Smooth muscle cell (in vitro differentiated cells): Measurements from ENCODE around the gene RPIA. TPM values are rescaled to one million over a fixed set of nuclear protein-coding genes. Genes with fewer than 3 reads are reported as not detected.

Experiments
- DNase-seq: peaks from one replicate; lab custom pipeline; 2025; ENCODE audit not compliant: unreplicated experiment; lab: John Stamatoyannopoulos, UW
- H2AFZ ChIP-seq: fragments of 200-600 bp; sonication (generic); 2 replicates; pipeline ENCODE4 v1.6.0; 2016; ENCODE audit warnings: antibody characterized with exemption, low read depth, mild to moderate bottlenecking
- H3F3A ChIP-seq: fragments of 200-600 bp; sonication (generic); 2 replicates; pipeline ENCODE4 v1.6.0; 2017; ENCODE audit warnings: antibody characterized with exemption, low read depth
- H3K27ac ChIP-seq: fragments of 200-600 bp; sonication (generic); 2 replicates; pipeline ENCODE4 v1.5.1; 2016; ENCODE audit warnings: low read depth, mild to moderate bottlenecking
- H3K27me3 ChIP-seq: fragments of 200-600 bp; sonication (generic); 2 replicates; pipeline ENCODE4 v1.6.1; 2016; ENCODE audit warnings: low read depth, mild to moderate bottlenecking
- H3K36me3 ChIP-seq: fragments of 200-600 bp; sonication (generic); 2 replicates; pipeline ENCODE4 v1.5.1; 2016; ENCODE audit warnings: low read depth
- H3K4me1 ChIP-seq: fragments of 200-600 bp; sonication (generic); 2 replicates; pipeline ENCODE4 v1.5.1; 2016; ENCODE audit warnings: low read depth
- H3K4me2 ChIP-seq: fragments of 200-600 bp; sonication (generic); 2 replicates; pipeline ENCODE4 v1.6.0; 2016; ENCODE audit warnings: mild to moderate bottlenecking
- H3K4me3 ChIP-seq: fragments of 200-600 bp; sonication (generic); 2 replicates; pipeline ENCODE4 v1.5.1; 2016; ENCODE audit warnings: mild to moderate bottlenecking
- H3K79me2 ChIP-seq: fragments of 200-600 bp; sonication (generic); 2 replicates; pipeline ENCODE4 v1.6.0; 2016; ENCODE audit warnings: low read depth, mild to moderate bottlenecking
- H3K9ac ChIP-seq: fragments of 200-600 bp; sonication (generic); 2 replicates; pipeline ENCODE4 v1.6.0; 2016; ENCODE audit warnings: low read depth
- H3K9me3 ChIP-seq: fragments of 200-600 bp; sonication (generic); replicated peaks from 2 replicates; pipeline ENCODE4 v1.5.1; 2016; ENCODE audit warnings: low read depth
- H4K20me1 ChIP-seq: fragments of 200-600 bp; sonication (generic); 2 replicates; pipeline ENCODE4 v1.6.0; 2016; ENCODE audit warnings: low read depth
- WGBS: methylation state at CpG from one replicate; pipeline ENCODE4 v1.1.7; 2016; ENCODE audit warnings: low lambda C conversion rate; 5-methylcytosine and 5-hydroxymethylcytosine counted together
- polyA plus RNA-seq: library from polyadenylated mRNA; unstranded; fragments of >200 nt; fragmentation: Nextera tagmentation; extraction: Ambion mirVana; gene quantifications from 2 replicates; pipeline ENCODE4 v1.2.1, GENCODE V29; 2016
- total RNA-seq: library from RNA; depleted of rRNA; stranded (reverse); fragments of >200 nt; gene quantifications from 2 replicates; pipeline ENCODE4 v1.2.3, GENCODE V29; 2014
- TF ChIP-seq, protein P1 (sequence below): fragments of 200-600 bp; sonication (generic); IDR thresholded peaks from 2 replicates; pipeline ENCODE4 v1.5.1; 2017; ENCODE audit warnings: borderline replicate concordance, mild to moderate bottlenecking, antibody characterized with exemption; ENCODE audit not compliant: insufficient read depth, poor library complexity, severe bottlenecking

Gene RPIA
- total and polyA plus RNA-seq, 2 experiments from 2014 or later, result 8.9 to 9.9 TPM

DNA sequence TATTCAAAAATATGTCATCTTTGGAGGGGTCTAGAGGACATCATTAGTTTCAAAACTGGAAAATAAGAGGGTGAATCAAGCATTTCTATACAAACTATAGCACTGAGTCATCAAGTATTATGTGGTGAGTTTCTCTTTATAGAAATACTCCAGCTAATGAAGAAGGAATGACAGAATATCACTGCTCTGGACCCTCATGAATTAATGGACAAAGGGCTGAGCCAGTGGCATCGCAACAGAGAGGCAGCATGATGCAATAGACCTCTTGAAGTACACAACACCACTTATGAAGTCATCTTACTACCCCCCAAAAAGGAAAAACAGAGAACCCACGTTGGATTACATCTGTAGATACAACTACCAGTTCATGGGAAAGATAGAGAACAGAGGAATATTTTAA is 36.8 kb upstream of the RPIA start:
- H2AFZ ChIP-seq, result no peak overlapping the region
- peaks cover 4% of the 10 kb centered on the region for H3F3A ChIP-seq
- no peaks in the 10 kb centered on the region for H3K36me3 ChIP-seq
- 57% methylated on average over 2 of the region's 2 CpGs for WGBS
- no peak overlapping the region for H3K4me2 ChIP-seq
- H3K9ac ChIP-seq, result no peak overlapping the region
- DNase-seq, result no peak
- peak overlapping the region; percentile 44 for H3K27ac ChIP-seq
- no peak overlapping the region for H3K4me3 ChIP-seq
- H3K79me2 ChIP-seq, result no peaks in the 10 kb centered on the region
- H3K27me3 ChIP-seq, result no peaks in the 10 kb centered on the region
- H3K4me1 ChIP-seq, result no peaks in the 10 kb centered on the region
- TF ChIP-seq, protein P1, sequence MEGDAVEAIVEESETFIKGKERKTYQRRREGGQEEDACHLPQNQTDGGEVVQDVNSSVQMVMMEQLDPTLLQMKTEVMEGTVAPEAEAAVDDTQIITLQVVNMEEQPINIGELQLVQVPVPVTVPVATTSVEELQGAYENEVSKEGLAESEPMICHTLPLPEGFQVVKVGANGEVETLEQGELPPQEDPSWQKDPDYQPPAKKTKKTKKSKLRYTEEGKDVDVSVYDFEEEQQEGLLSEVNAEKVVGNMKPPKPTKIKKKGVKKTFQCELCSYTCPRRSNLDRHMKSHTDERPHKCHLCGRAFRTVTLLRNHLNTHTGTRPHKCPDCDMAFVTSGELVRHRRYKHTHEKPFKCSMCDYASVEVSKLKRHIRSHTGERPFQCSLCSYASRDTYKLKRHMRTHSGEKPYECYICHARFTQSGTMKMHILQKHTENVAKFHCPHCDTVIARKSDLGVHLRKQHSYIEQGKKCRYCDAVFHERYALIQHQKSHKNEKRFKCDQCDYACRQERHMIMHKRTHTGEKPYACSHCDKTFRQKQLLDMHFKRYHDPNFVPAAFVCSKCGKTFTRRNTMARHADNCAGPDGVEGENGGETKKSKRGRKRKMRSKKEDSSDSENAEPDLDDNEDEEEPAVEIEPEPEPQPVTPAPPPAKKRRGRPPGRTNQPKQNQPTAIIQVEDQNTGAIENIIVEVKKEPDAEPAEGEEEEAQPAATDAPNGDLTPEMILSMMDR, result no peak
- no peaks in the 10 kb centered on the region for H4K20me1 ChIP-seq
- H3K9me3 ChIP-seq, result no peaks in the 10 kb centered on the region

DNA sequence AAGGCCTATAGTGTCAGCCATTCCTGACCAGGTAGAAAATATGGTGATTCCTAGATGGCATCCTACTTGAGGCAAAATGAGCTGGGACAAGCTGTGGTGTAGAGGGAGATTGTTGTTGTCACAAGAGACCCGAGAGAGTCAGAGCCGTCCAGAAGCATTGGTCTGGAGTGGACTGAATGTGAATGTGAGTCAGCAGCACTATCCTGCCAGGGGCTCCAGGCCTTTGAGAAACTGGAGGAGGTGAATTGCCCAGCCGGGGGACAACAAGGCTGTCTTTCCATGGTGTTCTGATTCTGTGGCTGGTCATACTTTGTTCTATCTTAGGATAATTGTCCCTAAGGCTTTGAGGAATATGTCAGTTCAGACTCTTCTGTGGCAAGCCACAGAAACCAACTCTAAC is 34.8 kb upstream of the RPIA start:
- Histone ChIP-seq H3K9me3 (no peaks in the 10 kb centered on the region), H3K9ac (peak overlapping the region; percentile 14), H3K27ac (peak overlapping the region; percentile 85), H4K20me1 (no peaks in the 10 kb centered on the region), H3K4me2 (peak overlapping the region; percentile 21), H3F3A (peaks cover 4% of the 10 kb centered on the region), H3K27me3 (no peaks in the 10 kb centered on the region), H3K4me1 (no peaks in the 10 kb centered on the region), H3K36me3 (no peaks in the 10 kb centered on the region), H2AFZ (peak overlapping the region; percentile 67), H3K4me3 (no peak overlapping the region), H3K79me2 (no peaks in the 10 kb centered on the region)
- TF ChIP-seq, protein P1, result no peak
- 22% methylated on average over 3 of the region's 3 CpGs for WGBS
- no peak for DNase-seq

DNA sequence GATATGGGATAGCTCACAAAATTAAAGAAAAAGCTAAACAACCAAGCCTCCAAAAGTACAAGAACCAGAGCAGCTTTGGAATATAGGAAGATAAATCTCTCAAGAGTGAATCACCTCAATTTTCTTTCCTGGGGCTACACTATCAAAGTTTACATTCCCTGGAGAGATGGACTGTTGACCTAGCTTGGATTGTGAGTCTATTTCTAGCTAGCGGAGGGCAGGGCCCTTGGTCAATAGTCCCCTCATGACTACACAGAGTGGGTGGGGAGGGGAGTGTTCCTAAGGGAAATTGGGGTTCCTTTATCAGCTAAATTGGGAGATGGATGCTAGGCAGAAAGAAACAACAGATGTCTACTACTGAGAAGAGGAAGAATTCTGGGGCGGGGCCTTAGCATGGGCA is 34.3 kb upstream of the RPIA start:
- H3F3A ChIP-seq, result peaks cover 4% of the 10 kb centered on the region
- H3K4me1 ChIP-seq, result no peaks in the 10 kb centered on the region
- no peaks in the 10 kb centered on the region for H3K79me2 ChIP-seq
- no peaks in the 10 kb centered on the region for H3K36me3 ChIP-seq
- DNase-seq, result no peak
- peak overlapping the region; percentile 14 for H3K9ac ChIP-seq
- H3K4me3 ChIP-seq, result no peak overlapping the region
- H4K20me1 ChIP-seq, result no peaks in the 10 kb centered on the region
- peak overlapping the region; percentile 67 for H2AFZ ChIP-seq
- 64% methylated on average over 2 of the region's 2 CpGs for WGBS
- no peaks in the 10 kb centered on the region for H3K27me3 ChIP-seq
- no peaks in the 10 kb centered on the region for H3K9me3 ChIP-seq
- H3K27ac ChIP-seq, result peak overlapping the region; percentile 85
- peak overlapping the region; percentile 21 for H3K4me2 ChIP-seq
- TF ChIP-seq, protein P1, result no peak

DNA sequence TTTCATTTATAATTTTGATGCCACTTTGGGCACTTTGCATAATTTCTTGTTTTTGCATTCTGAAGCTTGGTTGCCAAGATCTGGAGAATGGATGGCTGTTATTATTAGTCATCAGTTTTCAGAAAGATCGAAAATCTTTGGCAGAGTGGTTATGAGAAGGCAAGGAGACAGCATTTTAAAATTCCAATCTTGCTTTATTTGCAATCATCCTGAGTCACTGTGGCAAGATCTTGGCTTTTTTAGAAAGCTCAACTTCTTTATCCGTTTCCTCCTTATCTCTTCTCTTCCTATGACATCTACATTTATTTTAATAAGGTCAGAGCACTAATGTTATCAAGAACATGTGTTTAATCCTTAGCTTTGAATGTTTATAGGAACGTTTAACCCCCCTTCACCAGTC is 33.1 kb upstream of the RPIA start:
- Histone ChIP-seq H3F3A (peaks cover 4% of the 10 kb centered on the region), H3K4me2 (peak overlapping the region; percentile 61), H3K27ac (peak overlapping the region; percentile 85), H3K4me1 (no peaks in the 10 kb centered on the region), H3K4me3 (no peak overlapping the region), H3K9me3 (no peaks in the 10 kb centered on the region), H3K79me2 (no peaks in the 10 kb centered on the region), H2AFZ (no peak overlapping the region), H3K36me3 (no peaks in the 10 kb centered on the region), H3K9ac (no peak overlapping the region), H3K27me3 (no peaks in the 10 kb centered on the region), H4K20me1 (no peaks in the 10 kb centered on the region)
- 19% methylated on average over 3 of the region's 3 CpGs for WGBS
- TF ChIP-seq, protein P1, result no peak
- DNase-seq, result no peak
